Activated CD8-positive, alpha-beta memory T cell treated with anti-CD3 and anti-CD28 coated beads, Interleukin-2, amount 50 U/mL, for 4 hours (primary cell): Measurements from ENCODE around the gene NCOA6.
"Not testable (repeated sequence)": the region's sequence is repeated elsewhere in the genome, so short reads cannot be mapped to it uniquely, and the experiment has no call there.

Experiments
- DNase-seq: peaks from one replicate; pipeline ENCODE4 v3.0.0-alpha.2; 2020

Gene NCOA6

GRCh38 chr20:34824806-34825529 lies 483 bp downstream of the NCOA6 start:
- DNase-seq = peak; percentile 68

DNA sequence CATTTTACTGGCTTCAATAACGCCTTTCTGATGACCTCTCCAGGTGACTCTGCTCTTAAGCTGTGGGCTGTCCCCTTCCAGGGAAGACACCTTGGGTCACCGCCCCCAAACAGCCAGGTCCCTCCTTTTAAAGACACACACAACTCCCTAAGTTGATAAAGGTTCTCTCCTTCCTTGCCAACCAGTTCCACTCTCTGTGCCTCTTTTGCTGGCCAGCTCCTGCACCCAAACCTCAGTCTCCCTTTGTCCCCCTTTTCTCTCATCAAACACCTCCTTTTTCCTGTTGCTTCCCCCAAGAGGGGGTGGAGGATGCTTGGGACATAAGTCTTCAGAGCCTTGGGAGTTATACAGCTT lies 1.0 kb downstream of the NCOA6 start:
- DNase-seq = peak; percentile 77

- no peak for DNase-seq
Measured at GRCh38 chr20:34824026-34824425, 1.4 kb downstream of the NCOA6 start.

GRCh38 chr20:34820805-34821578 lies 4.5 kb downstream of the NCOA6 start:
- DNase-seq = no peak

- DNase-seq = no peak
Measured at GRCh38 chr20:34817801-34818200, 7.7 kb downstream of the NCOA6 start.

DNA sequence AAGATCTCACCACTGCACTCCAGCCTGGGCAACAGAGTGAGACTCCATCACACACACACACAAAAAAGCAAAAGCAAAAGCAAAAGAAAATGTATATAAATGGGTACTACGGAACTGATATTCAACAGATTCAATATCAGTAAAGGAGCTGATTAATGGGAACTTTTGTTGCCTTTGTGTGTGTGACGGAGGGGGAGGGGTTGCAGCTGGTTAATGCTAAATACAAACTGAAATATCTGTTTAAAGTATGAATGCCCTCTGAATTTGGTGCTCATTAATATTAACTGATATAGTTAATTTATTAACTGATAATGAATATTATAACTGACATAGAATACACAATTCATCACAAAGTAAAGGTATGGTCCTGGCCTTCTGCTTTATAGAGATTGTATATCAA lies 8.4 kb downstream of the NCOA6 start:
- no peak for DNase-seq

DNA sequence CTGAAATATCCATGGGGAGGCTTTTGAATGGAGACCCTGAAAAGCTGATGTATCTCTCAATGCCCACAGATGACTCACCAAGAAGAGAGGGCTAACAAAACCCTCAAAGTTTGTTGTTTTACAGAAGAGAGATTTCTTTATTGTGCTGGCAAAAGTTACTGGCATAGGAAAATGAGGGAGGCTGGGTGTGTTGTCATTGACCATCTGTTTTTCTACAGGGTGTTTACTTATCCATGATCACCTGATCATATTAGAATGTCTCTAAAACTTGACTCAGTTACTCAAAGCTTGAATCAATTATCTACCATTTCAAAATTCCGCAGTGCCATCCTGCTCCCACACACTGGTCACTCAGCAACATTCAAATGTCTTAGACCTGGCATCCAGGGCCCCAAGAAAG lies 9.8 kb downstream of the NCOA6 start:
- DNase-seq = no peak

GRCh38 chr20:34808583-34808982 lies 16.9 kb downstream of the NCOA6 start:
- no peak for DNase-seq

DNA sequence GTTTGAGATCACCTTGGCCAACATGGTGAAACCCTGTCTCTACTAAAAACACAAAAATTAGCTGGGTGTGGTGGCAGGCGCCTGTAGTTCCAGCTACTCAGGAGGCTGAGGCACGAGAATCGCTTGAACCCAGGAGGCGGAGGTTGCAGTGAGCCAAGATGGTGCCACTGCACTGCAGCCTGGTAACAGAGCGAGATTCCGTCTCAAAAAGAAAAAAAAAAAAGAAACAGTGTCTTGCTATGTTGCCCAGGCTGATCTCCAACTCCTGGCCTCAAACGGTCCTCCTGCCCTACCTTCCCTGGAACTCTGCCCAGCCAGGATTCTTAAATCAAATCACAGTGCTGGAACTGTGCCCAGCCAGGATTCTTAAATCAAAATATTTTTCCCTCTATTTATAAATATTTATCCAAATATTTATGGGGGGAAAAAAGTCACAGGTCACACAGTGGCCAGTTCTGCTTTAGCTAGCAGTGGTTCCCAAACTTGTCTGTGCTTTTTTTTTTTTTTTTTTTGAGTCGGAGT lies 17.4 kb downstream of the NCOA6 start:
- DNase-seq = not testable (repeated sequence)

GRCh38 chr20:34806255-34806654 lies 19.2 kb downstream of the NCOA6 start:
- no peak for DNase-seq

DNA sequence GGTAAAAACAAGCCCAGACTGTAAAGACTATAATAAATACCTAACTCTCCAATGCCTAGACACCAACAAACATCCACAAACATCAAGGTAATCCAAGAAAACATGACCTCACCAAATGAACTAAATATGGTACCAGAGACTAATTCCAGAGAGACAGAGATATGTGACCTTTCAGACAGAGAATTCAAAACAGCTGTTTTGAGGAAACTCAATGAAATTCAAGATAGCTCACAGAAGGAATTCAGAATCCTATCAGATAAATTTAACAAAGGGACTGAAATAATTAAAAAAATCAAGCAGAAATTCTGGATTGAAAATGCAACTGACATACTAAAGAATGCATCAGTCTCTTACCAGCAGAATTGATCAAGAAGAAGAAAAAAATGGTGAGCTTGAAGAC lies 26.6 kb downstream of the NCOA6 start:
- no peak for DNase-seq

DNA sequence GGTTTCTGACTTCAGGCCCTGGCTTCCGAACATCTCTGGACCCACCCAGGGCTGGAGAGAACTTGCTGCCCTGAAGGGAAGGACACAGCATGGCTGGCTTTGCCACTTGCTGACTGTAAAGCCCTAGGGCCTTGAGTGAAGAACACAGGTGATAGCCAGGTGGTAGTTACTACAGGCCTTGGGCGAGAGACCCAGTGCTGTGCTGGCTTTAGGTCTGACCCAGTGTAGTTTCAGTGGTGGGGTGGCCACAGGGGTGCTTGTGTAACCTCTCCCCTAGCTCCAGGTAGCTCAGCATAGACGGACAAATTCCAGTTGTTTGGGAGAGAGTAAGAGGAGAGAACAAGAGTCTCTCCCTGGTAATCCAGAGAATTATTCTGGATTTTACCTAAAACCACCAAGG lies 27.1 kb downstream of the NCOA6 start:
- no peak for DNase-seq

- no peak for DNase-seq
Measured at GRCh38 chr20:34797012-34797995, 28.1 kb downstream of the NCOA6 start.

GRCh38 chr20:34794006-34794585 lies 31.4 kb downstream of the NCOA6 start:
- DNase-seq = no peak

DNA sequence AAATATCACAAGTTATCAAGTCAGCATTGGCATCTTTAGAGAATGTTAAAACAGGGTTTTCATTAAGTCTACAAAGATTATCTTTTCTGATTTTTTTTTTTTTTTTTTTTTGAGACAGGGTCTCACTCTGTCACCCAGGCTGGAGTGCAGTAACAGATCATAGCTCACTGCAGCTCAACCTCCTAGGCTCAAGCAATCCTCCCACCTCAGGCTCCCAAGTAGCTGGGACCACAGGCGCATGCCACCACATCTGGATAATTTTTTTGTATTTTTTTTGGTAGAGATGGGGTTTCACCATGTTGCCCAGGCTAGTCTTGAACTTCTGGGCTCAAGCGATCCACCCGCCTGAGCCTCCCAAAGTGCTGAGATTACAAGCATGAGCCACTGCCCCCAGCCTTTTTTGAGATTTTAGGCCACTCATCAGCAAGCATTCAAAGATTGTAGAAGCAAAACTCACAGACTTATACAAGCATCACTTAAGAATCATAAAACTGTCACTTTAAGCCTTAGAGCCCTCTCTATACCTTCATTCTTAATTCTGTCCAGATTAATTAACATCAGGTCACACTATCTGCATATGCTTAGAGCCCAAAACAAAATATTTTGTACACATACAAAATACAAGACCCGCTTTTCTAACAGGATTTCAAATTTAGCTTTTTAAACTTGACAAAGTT lies 32.6 kb downstream of the NCOA6 start:
- no peak for DNase-seq

DNA sequence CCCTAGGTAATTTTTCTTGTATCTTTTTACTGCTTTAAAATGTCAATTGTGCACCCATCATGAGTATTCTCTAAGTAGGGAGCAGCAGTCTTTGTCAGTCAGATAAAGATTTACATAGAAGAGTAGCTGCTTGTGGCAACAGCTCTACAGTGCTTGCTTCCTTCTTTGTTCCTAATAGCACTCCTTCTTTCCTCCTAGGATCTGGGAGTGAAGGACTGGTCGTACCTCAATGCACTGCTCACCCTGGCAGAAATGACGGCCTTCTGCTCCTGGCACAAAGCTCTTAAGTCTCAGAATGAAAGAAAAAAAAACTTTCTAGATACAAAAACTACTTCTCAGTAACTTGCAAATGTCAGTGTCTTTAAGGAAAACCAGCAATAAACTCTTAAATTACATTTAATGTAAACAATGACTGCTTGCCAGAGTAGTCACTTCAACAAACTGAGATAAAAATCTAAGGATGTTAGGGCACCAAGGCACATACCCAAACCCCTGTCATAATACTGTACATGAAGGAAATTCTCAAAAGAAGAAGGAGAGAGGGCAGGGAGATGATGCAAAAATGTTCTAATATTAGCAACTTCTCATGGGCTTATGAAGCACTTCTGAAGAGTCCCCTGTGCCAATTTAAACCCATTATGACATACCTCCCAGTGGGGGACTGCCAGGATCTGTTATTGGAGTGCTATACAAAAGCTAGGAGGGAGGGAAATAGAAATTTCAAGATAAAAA lies 34.0 kb downstream of the NCOA6 start:
- no peak for DNase-seq

DNA sequence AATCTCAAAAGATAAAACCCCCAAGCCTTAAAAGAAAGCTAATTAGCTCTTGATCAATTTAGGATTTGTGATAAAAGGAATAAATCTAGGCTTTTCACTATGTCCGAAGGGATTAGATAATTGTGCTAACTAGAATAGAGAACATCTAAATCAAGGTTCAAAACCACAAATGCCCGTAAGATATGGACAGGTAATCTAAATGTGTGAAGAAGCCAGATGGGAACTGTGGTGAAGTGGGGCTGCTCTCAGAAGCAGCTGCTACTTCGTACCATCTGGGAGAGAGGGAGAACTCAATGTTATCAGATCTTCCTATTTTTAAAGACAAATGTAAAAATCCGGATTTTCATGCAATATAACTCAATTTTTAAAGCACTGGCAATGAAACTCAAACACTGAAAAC lies 44.2 kb downstream of the NCOA6 start:
- no peak for DNase-seq

GRCh38 chr20:34780291-34780690 lies 45.2 kb downstream of the NCOA6 start:
- not testable (repeated sequence) for DNase-seq

DNA sequence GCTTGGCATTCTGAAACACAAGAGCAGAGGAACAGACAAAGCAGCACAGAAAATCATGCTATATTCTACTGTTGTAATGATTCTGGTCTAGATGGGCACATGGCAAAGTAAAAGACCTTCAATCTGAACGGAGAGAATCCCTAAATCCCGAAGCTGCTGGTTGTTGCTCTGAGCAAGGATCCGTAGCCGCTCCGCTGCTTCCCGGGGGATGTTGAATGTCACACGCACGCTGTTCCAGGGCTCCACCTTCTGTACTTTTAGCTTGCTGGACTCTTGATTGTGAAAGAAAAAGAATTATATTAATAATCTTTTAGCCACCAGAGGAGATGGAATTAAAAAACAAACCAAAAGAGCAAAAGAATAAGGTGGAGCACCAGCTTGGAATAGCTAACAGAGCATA lies 49.3 kb downstream of the NCOA6 start:
- no peak for DNase-seq

GRCh38 chr20:34774886-34775285 lies 50.6 kb downstream of the NCOA6 start:
- no peak for DNase-seq

GRCh38 chr20:34774449-34774848 lies 51.0 kb downstream of the NCOA6 start:
- DNase-seq = no peak
